Endothelial cell of umbilical vein (primary cell): ENCODE results near the gene SLIT1. TPM values are rescaled to one million over a fixed set of nuclear protein-coding genes. Genes with fewer than 3 reads are reported as not detected.

ENCODE experiments used
- BruUV-seq: library from RNA; stranded (reverse); fragments of 400-500 nt; replicated peaks from 2 replicates; lab custom pipeline; 2021; lab: Mats Ljungman, UMichigan
- CTCF ChIA-PET: fragments of 300-600, 350-600 bp; sonication (Branson Sonifier 250); formaldehyde crosslinking; loops from one replicate; lab custom pipeline; 2021; ENCODE audit warnings: antibody characterized with exemption, inconsistent platforms; lab: Charles Lee
- POLR2A ChIA-PET: fragments of 300-600, 350-600 bp; sonication (Branson Sonifier 250); formaldehyde crosslinking; loops from one replicate; lab custom pipeline; 2021; ENCODE audit warnings: antibody characterized with exemption, inconsistent platforms; lab: Charles Lee
- DNase-seq: peaks from one replicate; pipeline ENCODE4 v3.0.0-alpha.2; 2011; ENCODE audit warnings: low read depth, low spot score
- FAIRE-seq: peaks from 2 replicates; lab custom pipeline; 2011; peaks lifted over from hg19 to GRCh38; lab: Jason Lieb, UNC
- H2AFZ ChIP-seq: 2 replicates; pipeline ENCODE4 v1.6.0; 2012; ENCODE audit warnings: low read depth, low read length, control low read depth, inconsistent platforms
- H3K27ac ChIP-seq: 2 replicates; pipeline ENCODE4 v1.5.1; 2011; ENCODE audit warnings: low read depth, mild to moderate bottlenecking, control low read depth, low read length, moderate library complexity; ENCODE audit not compliant: insufficient read depth
- H3K27me3 ChIP-seq, 2 experiments: 2 replicates each; pipeline versions ENCODE4 v1.6.0 to v1.6.1; 2011; ENCODE audit warnings: low read length in 2 of 2, mixed read lengths in 1 of 2; ENCODE audit not compliant: control insufficient read depth in 2 of 2, insufficient read depth in 2 of 2
- H3K36me3 ChIP-seq, 2 experiments: 2 replicates in 1 of 2; 3 replicates in 1 of 2; pipeline ENCODE4 v1.5.1; 2011; ENCODE audit warnings: low read length in 2 of 2, mild to moderate bottlenecking in 1 of 2, moderate library complexity in 1 of 2; ENCODE audit not compliant: control insufficient read depth in 2 of 2, insufficient read depth in 2 of 2; ENCODE audit errors: extremely low read depth in 1 of 2
- H3K4me1 ChIP-seq: 3 replicates; pipeline ENCODE4 v1.5.1; 2011; ENCODE audit warnings: mild to moderate bottlenecking, low read length; ENCODE audit not compliant: control insufficient read depth, insufficient read depth; ENCODE audit errors: extremely low read depth
- H3K4me2 ChIP-seq: 2 replicates; pipeline ENCODE4 v1.6.1; 2011; ENCODE audit warnings: low read length, control low read depth, mixed read lengths; ENCODE audit not compliant: insufficient read depth
- H3K4me3 ChIP-seq, 3 experiments: fragments of 200-600 bp in 1 of 3; sonication (generic), shearing (Covaris generic) in 1 of 3; replicated peaks in 1 of 3; 2 replicates each; pipeline ENCODE4 v1.5.1; 2011 to 2016; ENCODE audit warnings: control low read depth in 3 of 3, low read length in 3 of 3, mild to moderate bottlenecking in 2 of 3, inconsistent platforms in 1 of 3, low read depth in 1 of 3, moderate library complexity in 1 of 3; ENCODE audit not compliant: insufficient read depth in 1 of 3
- H3K79me2 ChIP-seq: 2 replicates; pipeline ENCODE4 v1.6.0; 2012; ENCODE audit warnings: low read length, inconsistent platforms; ENCODE audit not compliant: control insufficient read depth, insufficient read depth
- H3K9ac ChIP-seq: replicated peaks from 2 replicates; pipeline ENCODE3; 2011; ENCODE audit warnings: low read length, control low read depth; ENCODE audit not compliant: insufficient read depth; ENCODE audit errors: extremely low read depth
- H3K9me1 ChIP-seq: replicated peaks from 3 replicates; pipeline ENCODE4 v1.6.0; 2011; ENCODE audit warnings: mild to moderate bottlenecking, low read length; ENCODE audit not compliant: control insufficient read depth, insufficient read depth; ENCODE audit errors: extremely low read depth
- H3K9me3 ChIP-seq: replicated peaks from 2 replicates; pipeline ENCODE4 v1.5.1; 2012; ENCODE audit warnings: low read length, inconsistent platforms; ENCODE audit not compliant: control insufficient read depth, insufficient read depth
- H4K20me1 ChIP-seq: replicated peaks from 2 replicates; pipeline ENCODE3; 2011; ENCODE audit warnings: mild to moderate bottlenecking, low read length; ENCODE audit not compliant: control insufficient read depth, insufficient read depth; ENCODE audit errors: extremely low read depth
- CTCF ChIP-seq, 2 donors: IDR thresholded peaks; 1 replicate in 1 of 2; 2 replicates in 1 of 2; pipeline ENCODE4 v1.5.1; 2011; ENCODE audit warnings: low read length in 2 of 2, mild to moderate bottlenecking in 2 of 2, moderate library complexity in 2 of 2, control low read depth in 1 of 2, inconsistent platforms in 1 of 2, low read depth in 1 of 2; ENCODE audit not compliant: insufficient read depth in 1 of 2; ENCODE audit errors: extremely low read depth in 1 of 2
- EZH2 ChIP-seq: IDR thresholded peaks from 2 replicates; pipeline ENCODE4 v1.6.1; 2012; ENCODE audit warnings: borderline replicate concordance, low read depth, mild to moderate bottlenecking, moderate library complexity, low read length, inconsistent platforms; ENCODE audit not compliant: severe bottlenecking
- FOS ChIP-seq: IDR thresholded peaks from 2 replicates; pipeline ENCODE4 v1.6.1; 2011; ENCODE audit warnings: mild to moderate bottlenecking, low read length, moderate library complexity, borderline replicate concordance; ENCODE audit not compliant: insufficient read depth
- GATA2 ChIP-seq: IDR thresholded peaks from 2 replicates; pipeline ENCODE4 v1.7.0; 2011; ENCODE audit warnings: low read depth, mild to moderate bottlenecking, moderate library complexity, mixed read lengths, low read length; ENCODE audit not compliant: insufficient read length, insufficient read depth
- JUN ChIP-seq: IDR thresholded peaks from 2 replicates; pipeline ENCODE4 v1.6.1; 2011; ENCODE audit warnings: borderline replicate concordance, low read depth; ENCODE audit not compliant: insufficient read length, insufficient read depth
- MYC ChIP-seq: IDR thresholded peaks from one replicate; pipeline ENCODE4 v1.6.1; 2011; ENCODE audit warnings: mild to moderate bottlenecking, low read depth, low read length
- POLR2A ChIP-seq: IDR thresholded peaks from 2 replicates; pipeline ENCODE4 v1.6.1; 2012; ENCODE audit warnings: low read depth, mild to moderate bottlenecking, control low read depth, low read length
- POLR2AphosphoS5 ChIP-seq: IDR thresholded peaks from 2 replicates; pipeline ENCODE4 v1.6.1; 2012; ENCODE audit warnings: low read depth, mild to moderate bottlenecking, control low read depth, low read length, moderate library complexity; ENCODE audit not compliant: insufficient read depth
- dilution Hi-C: fragments of 300-500 bp; cut with MboI; formaldehyde crosslinking; loops from one replicate; pipeline ENCODE4 v1.15.0; 2019; ENCODE audit warnings: low sequenced_read_pairs; ENCODE audit not compliant: extremely low pct_ligation_motif_present
- intact Hi-C: fragments of 100-400 bp; cut with micrococcal nuclease; formaldehyde crosslinking; loops from one replicate; pipeline ENCODE4 v1.10.0; 2022
- polyA plus RNA-seq, 4 experiments: library from polyadenylated mRNA; depleted of rRNA in 3 of 4; stranded (reverse) in 3 of 4; unstranded in 1 of 4; fragments of >200 nt; gene quantifications; 2 replicates each; pipeline versions ENCODE4 v1.2.1 to v1.2.3, GENCODE V29; 2011 to 2012; ENCODE audit warnings: missing spikeins in 1 of 4
- total RNA-seq: library from RNA; stranded (reverse); gene quantifications from 2 replicates; pipeline ENCODE4 v1.2.3, GENCODE V29; 2021

Gene SLIT1
- total and polyA plus RNA-seq, 2 donors (not counting 3 experiments of a cell fraction or from before 2014, with no cell fraction given): 0.04 to 0.20 TPM

DNA sequence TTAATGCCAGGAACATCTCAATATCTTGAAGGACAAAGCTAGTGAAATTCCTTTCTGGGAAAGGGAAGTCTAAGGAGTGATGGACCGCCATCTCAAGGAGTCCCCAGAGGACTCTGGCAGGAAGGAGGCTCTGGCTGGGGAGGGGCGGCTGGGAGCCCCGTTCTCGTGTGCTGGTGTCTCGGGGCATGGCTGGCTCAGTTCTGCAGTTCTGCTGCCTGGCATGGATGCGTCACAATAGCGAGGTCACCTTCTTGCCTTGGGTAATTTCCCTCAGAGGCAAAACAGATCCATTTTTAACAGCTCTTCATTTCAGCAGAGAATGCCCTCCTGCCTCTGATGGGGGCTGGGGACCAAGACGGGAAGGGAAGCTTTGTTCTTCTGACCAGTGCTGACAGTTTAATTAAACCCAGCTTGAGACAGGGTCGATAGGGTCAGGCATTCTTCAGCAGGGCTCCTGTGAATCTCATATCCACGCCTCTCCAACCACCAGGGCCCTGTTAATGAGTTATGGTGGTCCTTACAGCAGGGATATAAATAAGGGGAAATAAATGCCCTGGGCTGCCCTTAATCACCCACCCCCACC lies 35.7 kb downstream of the SLIT1 start:
- no peak for TF ChIP-seq EZH2
- no peak for TF ChIP-seq GATA2
- TF ChIP-seq JUN: no peak
- no peak for TF ChIP-seq POLR2AphosphoS5
- TF ChIP-seq MYC: no peak
- no peak for TF ChIP-seq FOS
- TF ChIP-seq CTCF (IDR thresholded peaks at IDR 0.05; ENCODE audit: extremely low read depth in 1 of 2, insufficient read depth in 1 of 2, low read depth in 1 of 2, low read length in 2 of 2): no peak
- no peak for TF ChIP-seq POLR2A
- H3K9me1 ChIP-seq: no peaks in the 10 kb centered on the region
- no peaks in the 10 kb centered on the region for H3K79me2 ChIP-seq
- no TSS peak for BruUV-seq
- no peak overlapping the region for H3K27ac ChIP-seq
- H2AFZ ChIP-seq: no peak overlapping the region
- CTCF ChIA-PET: interaction anchor here (1.6 kb wide), 1 partner anchor 77 kb away, joined by 4 read pairs; no protein-coding TSS in a partner anchor
- no peaks in the 10 kb centered on the region for H4K20me1 ChIP-seq
- peaks cover 0 to 2% of the 10 kb centered on the region in 2 experiments for H3K27me3 ChIP-seq
- H3K4me2 ChIP-seq: no peak overlapping the region
- H3K36me3 ChIP-seq: no peaks in the 10 kb centered on the region
- H3K4me3 ChIP-seq: no peak overlapping the region
- no peak overlapping the region for H3K9ac ChIP-seq
- DNase-seq: no peak
- intact Hi-C loops (no loop called here), dilution Hi-C loops (no loop called here)
- no peaks in the 10 kb centered on the region for H3K4me1 ChIP-seq
- POLR2A ChIA-PET: no interaction called here
- H3K9me3 ChIP-seq: no peaks in the 10 kb centered on the region
- no peak for FAIRE-seq
